Lower leg skin (tissue), 3 donors: ENCODE measurements around the gene CGA.

Experiments
- POLR2A ChIP-seq, 2 donors: fragments of 450-650 bp; IDR thresholded peaks; one replicate each; pipeline ENCODE4 v1.6.1; 2016 to 2017; ENCODE audit warnings: antibody characterized with exemption in 2 of 2, mild to moderate bottlenecking in 1 of 2, moderate library complexity in 1 of 2
- TF ChIP-seq, protein P1 (sequence below), 3 donors: fragments of 450-650 bp; IDR thresholded peaks; one replicate each; pipeline ENCODE4 v1.5.1; 2016; ENCODE audit warnings: antibody characterized with exemption in 3 of 3, mild to moderate bottlenecking in 3 of 3, moderate library complexity in 2 of 3

DNA sequence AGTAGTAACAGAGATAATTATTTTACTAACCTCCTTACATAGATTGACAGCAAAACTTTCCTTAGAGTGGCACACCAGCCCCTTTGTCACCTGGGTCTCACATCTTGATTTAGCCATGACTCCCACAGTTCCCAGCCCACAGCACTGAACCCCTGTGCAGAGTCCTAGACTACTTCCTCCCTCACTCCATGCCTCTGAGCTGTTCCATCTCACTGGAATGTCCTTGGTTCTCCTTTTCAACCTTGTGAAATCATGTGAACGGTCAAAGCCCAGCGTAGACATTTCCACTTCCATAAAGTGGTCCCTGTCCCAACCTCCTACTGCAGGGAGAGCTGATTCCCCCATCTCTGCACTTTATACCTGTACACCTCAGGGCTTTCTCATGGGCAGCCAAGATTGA lies 19.7 kb downstream of the CGA start:
- no peak for TF ChIP-seq POLR2A (IDR thresholded peaks at IDR 0.05)
- TF ChIP-seq, protein P1, sequence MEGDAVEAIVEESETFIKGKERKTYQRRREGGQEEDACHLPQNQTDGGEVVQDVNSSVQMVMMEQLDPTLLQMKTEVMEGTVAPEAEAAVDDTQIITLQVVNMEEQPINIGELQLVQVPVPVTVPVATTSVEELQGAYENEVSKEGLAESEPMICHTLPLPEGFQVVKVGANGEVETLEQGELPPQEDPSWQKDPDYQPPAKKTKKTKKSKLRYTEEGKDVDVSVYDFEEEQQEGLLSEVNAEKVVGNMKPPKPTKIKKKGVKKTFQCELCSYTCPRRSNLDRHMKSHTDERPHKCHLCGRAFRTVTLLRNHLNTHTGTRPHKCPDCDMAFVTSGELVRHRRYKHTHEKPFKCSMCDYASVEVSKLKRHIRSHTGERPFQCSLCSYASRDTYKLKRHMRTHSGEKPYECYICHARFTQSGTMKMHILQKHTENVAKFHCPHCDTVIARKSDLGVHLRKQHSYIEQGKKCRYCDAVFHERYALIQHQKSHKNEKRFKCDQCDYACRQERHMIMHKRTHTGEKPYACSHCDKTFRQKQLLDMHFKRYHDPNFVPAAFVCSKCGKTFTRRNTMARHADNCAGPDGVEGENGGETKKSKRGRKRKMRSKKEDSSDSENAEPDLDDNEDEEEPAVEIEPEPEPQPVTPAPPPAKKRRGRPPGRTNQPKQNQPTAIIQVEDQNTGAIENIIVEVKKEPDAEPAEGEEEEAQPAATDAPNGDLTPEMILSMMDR (IDR thresholded peaks at IDR 0.05) = no peak
